Astrocyte (in vitro differentiated cells and primary cell): ENCODE data around the gene CABP1. TPM values are rescaled to one million over a fixed set of nuclear protein-coding genes. Genes with fewer than 3 reads are reported as not detected.

Source experiments
- DNase-seq: peaks from one replicate; pipeline ENCODE4 v3.0.0-alpha.2; 2010; ENCODE audit warnings: low read depth
- FAIRE-seq: peaks from 2 replicates; lab custom pipeline; 2011; peaks lifted over from hg19 to GRCh38; lab: Jason Lieb, UNC
- H2AFZ ChIP-seq: 2 replicates; pipeline ENCODE4 v1.6.0; 2012; ENCODE audit warnings: low read depth, low read length, inconsistent platforms
- H3K27ac ChIP-seq: 2 replicates; pipeline ENCODE4 v1.5.1; 2011; ENCODE audit warnings: low read depth, low read length, inconsistent platforms
- H3K27me3 ChIP-seq: 2 replicates; pipeline ENCODE4 v1.6.0; 2011; ENCODE audit warnings: low read length, inconsistent platforms; ENCODE audit not compliant: insufficient read depth
- H3K36me3 ChIP-seq: 2 replicates; pipeline ENCODE4 v1.5.1; 2011; ENCODE audit warnings: low read length, inconsistent platforms; ENCODE audit not compliant: insufficient read depth
- H3K4me1 ChIP-seq: 2 replicates; pipeline ENCODE4 v1.5.1; 2011; ENCODE audit warnings: low read length, inconsistent platforms; ENCODE audit not compliant: insufficient read depth
- H3K4me2 ChIP-seq: 2 replicates; pipeline ENCODE4 v1.6.0; 2012; ENCODE audit warnings: low read length, inconsistent platforms
- H3K4me3 ChIP-seq: 2 replicates; pipeline ENCODE4 v1.5.1; 2011; ENCODE audit warnings: low read depth, mild to moderate bottlenecking, low read length, inconsistent platforms; ENCODE audit not compliant: insufficient read depth
- H3K79me2 ChIP-seq: 2 replicates; pipeline ENCODE4 v1.6.0; 2012; ENCODE audit warnings: mild to moderate bottlenecking, low read length, inconsistent platforms; ENCODE audit not compliant: insufficient read depth
- H3K9ac ChIP-seq: 2 replicates; pipeline ENCODE4 v1.6.0; 2012; ENCODE audit warnings: mild to moderate bottlenecking, low read length, inconsistent platforms
- H3K9me3 ChIP-seq: 2 replicates; pipeline ENCODE4 v1.5.1; 2012; ENCODE audit warnings: low read depth, mild to moderate bottlenecking, low read length, inconsistent platforms; ENCODE audit not compliant: insufficient read depth
- H4K20me1 ChIP-seq: 2 replicates; pipeline ENCODE4 v1.6.0; 2012; ENCODE audit warnings: low read length, inconsistent platforms; ENCODE audit not compliant: insufficient read depth
- H3K27ac Mint-ChIP-seq: one replicate; pipeline ENCODE4 v1.8.0; 2021; ENCODE audit warnings: mild to moderate bottlenecking, mixed read lengths; ENCODE audit not compliant: unreplicated experiment
- H3K27me3 Mint-ChIP-seq: one replicate; pipeline ENCODE4 v1.8.0; 2021; ENCODE audit warnings: low read depth, mixed read lengths; ENCODE audit not compliant: unreplicated experiment
- H3K36me3 Mint-ChIP-seq: one replicate; pipeline ENCODE4 v1.8.0; 2021; ENCODE audit warnings: low read depth, mixed read lengths; ENCODE audit not compliant: unreplicated experiment
- H3K4me1 Mint-ChIP-seq: one replicate; pipeline ENCODE4 v1.8.0; 2021; ENCODE audit warnings: low read depth, mixed read lengths; ENCODE audit not compliant: unreplicated experiment
- H3K4me3 Mint-ChIP-seq: one replicate; pipeline ENCODE4 v1.8.0; 2021; ENCODE audit warnings: mild to moderate bottlenecking, moderate library complexity, mixed read lengths; ENCODE audit not compliant: unreplicated experiment
- H3K9me3 Mint-ChIP-seq: one replicate; pipeline ENCODE4 v1.8.0; 2021; ENCODE audit warnings: mild to moderate bottlenecking, mixed read lengths; ENCODE audit not compliant: unreplicated experiment
- CTCF ChIP-seq: IDR thresholded peaks from 2 replicates; pipeline ENCODE4 v1.5.1; 2011; ENCODE audit warnings: low read depth, mild to moderate bottlenecking, inconsistent platforms, low read length, moderate library complexity; ENCODE audit not compliant: insufficient read depth
- EZH2 ChIP-seq: IDR thresholded peaks from 2 replicates; pipeline ENCODE4 v1.6.1; 2012; ENCODE audit warnings: mild to moderate bottlenecking, low read length, inconsistent platforms; ENCODE audit not compliant: insufficient read depth
- total RNA-seq: library from RNA; stranded (reverse); gene quantifications from 2 replicates; pipeline ENCODE4 v1.2.1, GENCODE V29; 2021

Gene CABP1
- total RNA-seq, 1 donor from 2014 or later: 0.30 TPM

- Histone ChIP-seq H3K9ac (no peak overlapping the region), H3K27me3 (no peaks in the 10 kb centered on the region), H3K4me3 (no peak overlapping the region), H2AFZ (no peak overlapping the region), H3K36me3 (no peaks in the 10 kb centered on the region), H4K20me1 (no peaks in the 10 kb centered on the region), H3K4me1 (peaks cover 3% of the 10 kb centered on the region), H3K4me2 (no peak overlapping the region), H3K79me2 (no peaks in the 10 kb centered on the region), H3K27ac (no peak overlapping the region), H3K9me3 (no peaks in the 10 kb centered on the region)
- TF ChIP-seq EZH2: no peak
- TF ChIP-seq CTCF: no peak
- H3K9me3 Mint-ChIP-seq: no peaks in the 10 kb centered on the region
- no peak overlapping the region for H3K27ac Mint-ChIP-seq
- peak overlapping the region; percentile 69 for H3K4me3 Mint-ChIP-seq
- FAIRE-seq (no peak), DNase-seq (no peak)
- peaks cover 20% of the 10 kb centered on the region for H3K27me3 Mint-ChIP-seq
- H3K36me3 Mint-ChIP-seq: no peaks in the 10 kb centered on the region
- H3K4me1 Mint-ChIP-seq: no peaks in the 10 kb centered on the region
Measured at GRCh38 chr12:120666571-120667390, 26.4 kb downstream of the CABP1 start.

GRCh38 chr12:120668091-120668867, 27.9 kb downstream of the CABP1 start:
- Histone ChIP-seq H3K27ac (no peak overlapping the region), H3K4me3 (no peak overlapping the region), H3K4me1 (peaks cover 3% of the 10 kb centered on the region), H2AFZ (no peak overlapping the region), H3K79me2 (no peaks in the 10 kb centered on the region), H3K36me3 (no peaks in the 10 kb centered on the region), H3K4me2 (no peak overlapping the region), H3K27me3 (no peaks in the 10 kb centered on the region), H3K9me3 (no peaks in the 10 kb centered on the region), H4K20me1 (no peaks in the 10 kb centered on the region), H3K9ac (no peak overlapping the region)
- no peaks in the 10 kb centered on the region for H3K4me1 Mint-ChIP-seq
- TF ChIP-seq CTCF: no peak
- no peak for TF ChIP-seq EZH2
- no peak overlapping the region for H3K4me3 Mint-ChIP-seq
- no peaks in the 10 kb centered on the region for H3K9me3 Mint-ChIP-seq
- FAIRE-seq (no peak), DNase-seq (no peak)
- H3K36me3 Mint-ChIP-seq: no peaks in the 10 kb centered on the region
- H3K27ac Mint-ChIP-seq: no peak overlapping the region
- peaks cover 20% of the 10 kb centered on the region for H3K27me3 Mint-ChIP-seq
